Activated T-helper 9 cell treated with anti-CD3 and anti-CD28 coated beads, Interleukin-2, amount 50 U/mL, for 16 hours (primary cell): ENCODE data around the gene FGF12.

Experiments used
- DNase-seq: peaks from one replicate; pipeline ENCODE4 v3.0.0-alpha.2; 2020; ENCODE audit warnings: low read depth

FGF12 gene

DNA sequence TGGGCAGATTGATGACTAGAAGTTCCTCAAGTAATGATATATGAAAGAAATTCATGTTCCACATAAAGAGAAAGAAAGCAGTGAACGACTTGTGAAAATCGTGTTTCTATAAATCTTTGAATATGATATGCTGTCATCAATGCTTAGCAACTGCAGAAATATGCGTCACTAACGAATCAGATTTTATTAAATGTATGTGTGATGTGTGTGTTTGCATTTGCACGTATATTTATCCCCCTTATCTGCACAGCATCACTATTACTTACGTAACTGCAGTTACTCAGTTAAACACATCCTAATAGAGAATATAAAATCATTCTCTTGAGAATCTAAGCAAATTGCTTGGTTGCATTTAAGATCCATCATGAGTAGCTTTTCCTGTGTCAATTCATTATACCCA is 468.6 kb downstream of the FGF12 start:
- DNase-seq = no peak

DNA sequence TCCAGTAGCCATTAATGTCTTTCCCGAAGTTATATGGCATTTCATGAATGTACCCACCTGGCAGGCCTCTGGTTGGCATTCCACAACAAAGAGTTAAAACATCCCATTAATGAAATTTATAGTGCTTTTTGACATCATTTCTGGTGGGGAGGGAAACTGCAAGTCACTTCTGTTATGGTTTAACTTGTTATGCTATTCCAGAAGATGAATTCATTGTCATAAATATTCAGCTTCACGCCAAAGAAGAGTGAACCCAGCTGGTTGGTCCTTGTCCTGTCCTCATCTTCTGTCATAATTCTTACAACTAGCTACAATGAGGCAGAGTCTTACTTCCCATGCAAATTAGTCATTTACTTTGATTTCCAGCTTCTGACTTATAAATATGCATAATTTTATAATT is 471.5 kb downstream of the FGF12 start:
- no peak for DNase-seq

DNA sequence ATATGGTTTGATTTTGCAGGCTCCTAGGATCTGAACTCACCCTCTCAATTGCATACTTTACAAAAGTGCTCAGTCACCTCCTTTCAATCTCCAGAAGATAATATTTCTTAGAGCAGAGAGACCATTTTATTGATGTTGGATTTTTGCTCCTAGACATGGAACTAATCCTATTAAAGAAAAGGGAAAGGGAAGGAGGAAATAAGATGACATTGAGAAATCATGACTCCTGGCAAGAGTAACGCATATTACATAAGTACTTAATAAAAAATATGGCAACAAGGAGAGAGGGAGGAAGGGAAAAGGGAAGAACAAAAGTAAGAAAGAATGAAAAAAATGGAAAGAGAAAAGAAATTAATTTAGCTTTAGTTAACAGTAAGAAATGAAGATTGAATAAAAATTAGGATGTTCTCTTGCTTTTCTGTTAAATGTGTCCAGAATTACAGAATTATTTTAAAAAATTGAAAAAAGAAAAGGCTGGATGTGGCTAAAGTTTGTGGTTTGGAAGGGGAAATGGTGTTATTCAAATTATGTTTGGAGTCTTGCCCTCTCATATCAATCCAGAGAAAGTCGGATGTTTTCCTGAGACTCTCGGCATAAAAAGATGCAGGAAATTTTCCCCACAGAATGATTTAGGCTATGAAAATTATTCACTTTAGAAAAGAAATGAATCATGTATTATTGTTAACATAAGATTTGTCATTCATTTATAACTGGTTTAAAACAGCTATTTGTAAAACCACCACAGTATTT is 474.0 kb downstream of the FGF12 start:
- no peak for DNase-seq

DNA sequence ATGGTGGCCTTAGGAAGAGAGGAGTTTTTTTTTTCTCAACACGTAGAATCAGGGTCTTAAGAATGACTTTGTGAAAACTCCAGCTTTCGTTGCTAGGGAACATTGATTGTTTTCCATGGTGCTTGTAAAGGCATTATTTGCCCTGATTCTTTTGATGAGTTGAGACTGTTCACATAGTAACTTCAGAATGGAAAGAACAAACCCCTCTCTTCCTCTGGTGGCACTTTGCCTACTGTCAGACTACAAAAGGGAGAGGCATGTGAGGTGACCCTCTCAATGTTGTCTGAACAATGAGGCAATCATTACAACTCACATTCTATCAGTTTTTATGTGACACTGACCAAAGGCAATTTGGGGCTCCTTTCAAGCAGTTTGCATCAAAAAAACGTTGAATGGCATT is 477.8 kb downstream of the FGF12 start:
- no peak for DNase-seq

DNA sequence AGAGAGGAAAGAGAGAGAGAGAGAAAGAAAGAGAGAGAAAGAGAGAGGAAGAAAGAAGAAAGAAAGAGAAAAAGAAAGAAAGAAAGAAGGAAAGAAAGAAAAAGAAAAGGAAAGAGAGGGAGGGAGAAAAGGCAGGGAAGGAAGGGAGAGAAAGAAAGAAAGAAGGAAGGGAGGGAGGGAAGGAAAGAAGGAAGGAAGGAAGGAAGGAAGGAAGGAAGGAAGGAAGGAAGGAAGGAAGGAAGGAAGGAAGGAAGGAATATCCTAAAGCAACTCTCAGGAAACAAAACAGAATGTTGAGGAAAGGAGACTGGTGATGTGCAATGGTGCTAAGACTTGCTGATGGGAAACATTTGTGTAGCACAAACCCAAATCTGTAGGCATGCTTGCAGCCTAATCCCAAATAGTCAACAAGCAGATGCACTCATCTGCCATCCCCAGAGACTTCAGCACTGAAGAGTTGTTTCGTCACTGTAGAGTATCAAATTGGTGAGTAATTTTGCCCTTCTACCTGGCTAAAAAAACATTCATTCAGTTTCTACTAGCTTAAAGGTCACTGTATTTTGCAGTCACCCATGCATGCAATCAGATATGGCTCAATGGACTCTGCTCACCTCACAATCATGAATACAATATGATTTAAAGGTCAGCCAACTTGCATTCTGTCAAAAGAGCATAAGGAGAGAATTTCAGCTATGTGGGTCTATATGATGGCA is 480.3 kb downstream of the FGF12 start:
- no peak for DNase-seq

DNA sequence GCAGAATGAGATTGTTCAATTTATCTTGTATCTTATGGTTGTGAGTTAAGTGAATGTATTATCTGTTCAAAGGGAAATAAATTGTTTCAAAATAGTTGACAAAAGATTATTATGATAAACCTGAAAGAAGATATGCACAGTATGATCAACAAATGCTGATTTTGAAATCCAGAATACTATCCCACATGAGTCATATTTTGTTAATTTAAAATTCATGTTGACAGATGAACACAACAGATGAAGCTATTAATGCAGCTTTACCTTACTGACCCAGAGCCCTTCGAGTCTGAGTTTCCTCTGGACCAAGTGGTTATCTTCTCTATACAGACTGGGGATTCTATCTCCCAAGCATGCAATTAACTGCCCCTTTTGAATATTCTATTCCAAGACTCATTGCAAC is 482.8 kb downstream of the FGF12 start:
- DNase-seq = no peak

DNA sequence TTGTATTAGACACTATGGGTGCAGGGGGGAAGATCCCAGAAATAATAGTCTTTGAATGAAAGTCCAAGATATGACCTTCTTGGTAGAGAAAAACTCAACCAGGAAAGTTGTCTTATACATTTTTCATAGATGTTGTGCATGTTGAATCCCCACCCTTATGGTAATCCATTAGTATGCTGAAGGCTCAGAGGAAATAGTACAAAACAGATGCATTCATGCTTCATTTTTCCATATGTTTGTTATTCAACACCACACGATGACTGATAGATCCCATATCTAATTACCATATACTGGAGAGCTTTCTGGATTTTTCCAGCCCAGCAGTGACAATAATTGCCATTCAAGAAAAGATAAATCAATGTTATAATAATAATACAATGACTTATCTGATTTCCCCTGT is 487.4 kb downstream of the FGF12 start:
- DNase-seq = no peak

DNA sequence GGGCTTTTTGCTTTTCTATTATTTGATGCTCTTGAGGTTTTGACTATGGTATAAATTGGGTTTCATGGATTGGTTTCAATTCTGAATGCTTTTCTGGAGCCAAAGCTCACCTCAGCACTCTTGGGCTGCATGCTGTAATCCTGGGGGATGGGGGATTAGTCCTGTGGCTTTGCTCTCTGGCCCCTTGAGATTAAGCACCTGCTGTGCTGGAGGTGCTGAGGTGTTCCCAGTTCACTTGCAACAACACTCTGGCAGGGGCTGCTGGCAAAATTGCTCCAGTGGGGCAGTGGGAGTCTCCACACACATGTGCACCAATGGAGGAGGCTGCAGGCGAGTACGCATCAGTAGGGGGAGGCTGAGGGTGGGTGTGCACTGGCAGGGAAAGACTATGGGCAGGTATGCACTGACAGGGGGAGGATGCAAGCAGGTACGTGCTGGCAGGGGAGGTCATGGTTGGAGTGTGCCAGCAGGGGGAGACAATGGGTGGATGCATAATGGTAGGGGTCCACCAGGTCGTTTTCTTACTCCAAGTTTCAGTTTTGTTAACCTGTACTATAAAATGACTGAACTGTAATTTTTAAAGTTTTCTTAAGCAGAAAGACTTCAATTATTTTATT is 489.2 kb downstream of the FGF12 start:
- DNase-seq = no peak

DNA sequence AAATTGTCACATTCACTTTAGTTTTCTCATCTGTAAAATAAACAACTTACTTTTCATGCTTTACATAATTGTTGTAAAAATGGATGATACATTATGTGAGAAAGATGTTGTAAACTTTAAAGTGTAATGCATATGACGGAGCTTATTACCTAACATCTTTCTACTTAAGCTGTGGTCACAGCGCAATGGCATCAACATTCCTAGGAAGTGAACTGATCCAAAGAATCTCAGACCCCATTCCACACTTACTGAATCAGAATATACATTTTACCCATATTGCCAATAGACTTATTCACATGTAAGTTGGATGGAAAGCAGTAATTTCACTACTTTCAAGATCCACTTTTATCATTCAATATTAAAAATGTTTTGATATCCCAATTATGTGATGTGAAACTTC is 497.5 kb downstream of the FGF12 start:
- DNase-seq = no peak

DNA sequence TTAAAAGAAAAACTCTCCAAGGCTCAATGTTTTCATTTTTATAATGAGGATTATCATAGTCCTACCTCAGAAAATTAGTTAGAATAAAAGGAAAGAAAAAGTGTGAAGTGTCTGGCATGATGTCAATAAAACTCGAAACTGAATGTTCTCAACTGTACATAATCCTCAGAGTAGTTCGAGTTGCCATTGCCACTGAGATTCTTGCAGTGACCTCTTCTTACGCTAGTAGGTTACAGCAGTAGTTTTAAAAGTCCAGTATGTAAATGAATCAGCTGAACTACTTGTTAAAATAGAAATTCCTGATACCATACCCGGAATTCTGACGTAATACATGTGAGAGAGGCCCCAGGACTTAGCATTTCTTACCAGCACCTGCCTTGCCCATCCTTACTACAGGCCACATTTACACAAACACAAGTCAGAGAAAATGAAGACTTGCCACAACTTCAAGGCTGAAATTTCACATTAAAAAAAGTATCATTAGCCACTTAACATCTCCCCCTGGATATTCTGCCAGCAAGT is 502.6 kb downstream of the FGF12 start:
- DNase-seq = no peak

DNA sequence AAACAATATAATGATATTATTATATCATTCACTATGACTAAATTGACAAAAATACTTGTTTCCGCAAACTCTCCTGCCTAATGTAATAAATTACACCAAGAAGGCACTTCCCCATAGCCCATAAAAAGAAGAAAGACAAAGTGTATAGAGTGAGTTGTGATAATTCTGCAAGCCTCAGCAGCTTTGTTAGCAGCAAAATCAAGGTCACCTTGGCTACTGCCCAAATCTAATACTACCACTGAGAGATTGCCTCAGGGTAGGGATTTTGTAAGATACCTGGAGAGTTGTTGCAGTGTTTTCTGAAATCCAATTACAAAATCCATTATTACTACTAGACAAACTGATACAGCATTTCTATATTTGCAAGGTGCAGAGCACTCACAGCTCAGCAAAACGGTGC is 503.5 kb downstream of the FGF12 start:
- no peak for DNase-seq

DNA sequence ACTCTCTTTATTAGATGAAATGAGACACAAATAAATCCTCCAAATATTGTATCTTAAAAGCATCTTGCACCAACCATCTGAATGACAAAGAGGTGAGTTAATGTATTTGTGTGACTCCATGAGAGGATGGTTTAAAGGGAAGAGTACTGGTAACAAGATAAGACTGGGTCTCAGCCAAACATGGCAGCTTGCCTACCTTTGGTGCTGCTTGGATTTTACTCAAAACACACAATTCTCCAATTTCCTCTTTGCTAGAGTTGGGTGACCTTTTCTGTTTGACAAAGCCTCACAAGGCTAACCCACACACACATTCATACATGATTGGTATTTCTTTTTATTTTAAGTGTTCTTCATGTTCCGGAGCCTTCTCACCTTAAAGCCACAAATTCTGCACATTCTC is 506.4 kb downstream of the FGF12 start:
- DNase-seq = no peak

DNA sequence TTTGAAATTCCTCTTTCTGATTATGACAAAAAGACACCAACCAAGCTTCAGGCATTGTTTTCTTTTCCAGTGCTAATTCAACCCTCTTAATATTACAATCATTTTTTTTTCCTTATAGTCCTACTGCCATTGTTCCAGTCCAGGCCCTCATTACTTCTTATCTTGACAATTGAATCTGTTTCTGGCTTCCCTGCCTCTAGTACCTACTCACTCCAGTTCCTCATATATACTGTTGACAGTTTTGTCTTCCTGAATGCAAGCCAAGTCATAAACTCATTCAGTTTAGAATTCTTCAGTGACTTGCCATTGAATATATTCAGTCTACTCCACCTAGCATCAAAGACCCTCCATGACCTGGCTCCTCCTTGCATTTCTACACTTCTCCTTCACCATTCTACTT is 507.4 kb downstream of the FGF12 start:
- DNase-seq = no peak

DNA sequence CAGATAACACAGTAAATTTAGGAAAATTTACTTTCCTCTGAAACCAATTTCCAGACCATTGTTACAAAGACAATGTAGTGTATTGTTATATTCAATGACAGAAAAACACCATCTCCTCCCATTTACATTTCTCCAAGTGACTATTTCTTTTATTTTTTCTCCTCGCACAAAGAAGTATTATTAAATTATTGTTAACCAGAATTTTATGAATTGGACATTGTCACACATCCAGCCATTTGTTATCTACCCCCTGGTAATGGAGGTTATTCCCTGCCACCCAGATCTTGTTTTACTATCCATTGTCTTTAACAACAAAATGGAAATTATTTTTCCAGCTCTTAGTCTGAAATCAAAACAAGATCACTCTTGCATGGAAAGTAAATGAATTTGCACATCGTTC is 511.3 kb downstream of the FGF12 start:
- no peak for DNase-seq

DNA sequence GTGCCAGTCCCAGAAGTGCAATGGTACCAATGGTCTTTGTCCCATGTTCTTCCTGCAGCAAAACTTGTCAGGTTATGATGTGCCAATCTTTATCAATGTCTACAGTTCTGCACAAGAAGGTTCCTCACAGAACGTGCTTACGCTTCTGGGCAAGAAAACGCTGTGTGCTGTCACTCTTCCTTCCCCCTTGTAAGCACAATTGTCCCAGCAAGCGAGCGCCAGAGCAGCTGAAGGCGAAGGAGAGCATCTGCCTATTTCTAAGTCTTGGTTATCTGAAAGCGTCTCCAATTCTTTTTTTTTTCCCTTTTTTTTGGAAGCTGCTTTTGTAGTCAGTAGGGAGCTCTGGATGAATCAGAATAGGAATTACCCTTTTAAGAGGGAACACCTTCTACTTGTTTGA is 514.4 kb downstream of the FGF12 start:
- no peak for DNase-seq

DNA sequence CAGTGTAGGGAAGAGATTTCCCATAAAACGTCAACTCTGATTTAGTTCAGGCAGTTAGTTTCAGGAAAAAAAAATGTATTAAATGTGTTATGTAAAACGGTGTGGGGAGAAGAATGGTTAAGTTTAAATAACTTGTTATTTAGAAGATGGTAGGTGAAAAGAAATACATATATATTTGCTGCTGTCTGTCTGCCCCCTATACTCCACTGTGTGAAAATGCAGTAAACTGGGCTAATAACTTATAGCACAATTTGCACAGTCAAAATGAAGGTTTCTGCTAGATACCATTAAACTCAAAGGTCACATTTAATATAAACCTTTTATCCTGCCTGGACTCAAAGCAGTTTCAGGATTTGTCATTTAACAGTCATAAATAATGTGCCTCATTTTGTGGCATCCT is 515.0 kb downstream of the FGF12 start:
- DNase-seq = no peak

DNA sequence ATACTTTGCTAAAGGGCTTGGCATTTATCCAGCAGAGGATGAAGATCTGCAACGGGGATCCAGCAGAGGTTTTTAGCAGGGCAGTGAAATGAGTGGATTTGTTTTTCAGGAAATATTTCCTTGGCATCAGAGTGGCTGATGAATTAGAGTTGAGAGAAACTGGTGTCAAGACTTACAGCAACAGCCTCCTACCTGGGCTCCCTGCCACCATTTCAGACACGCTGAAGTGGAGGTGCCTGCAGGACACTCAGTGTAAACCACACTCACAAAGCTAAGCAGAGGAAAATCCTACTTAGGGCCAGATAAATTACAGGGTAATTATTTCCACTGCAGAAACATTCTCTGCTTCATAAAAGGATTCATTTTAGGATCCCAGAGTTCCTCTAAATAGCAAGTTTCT is 519.7 kb downstream of the FGF12 start:
- no peak for DNase-seq

DNA sequence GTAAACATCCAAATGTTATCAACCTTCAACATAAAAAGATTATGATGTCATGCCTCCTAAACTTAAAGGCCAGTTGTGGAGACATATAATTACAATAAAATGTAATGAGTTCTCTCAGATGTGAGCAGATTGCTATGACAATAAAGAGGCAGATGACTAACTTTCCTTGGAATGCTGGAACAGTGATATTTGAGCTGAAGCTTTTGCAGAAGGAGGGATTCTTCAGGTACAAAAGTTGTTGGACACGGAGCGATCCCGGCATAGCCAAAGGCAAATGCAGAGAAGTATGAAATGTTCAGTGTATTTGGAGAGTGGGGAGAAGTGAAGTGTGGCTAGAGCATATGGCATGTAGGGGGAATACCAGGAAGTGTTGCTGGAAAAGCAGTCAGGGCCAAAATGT is 520.1 kb downstream of the FGF12 start:
- no peak for DNase-seq

DNA sequence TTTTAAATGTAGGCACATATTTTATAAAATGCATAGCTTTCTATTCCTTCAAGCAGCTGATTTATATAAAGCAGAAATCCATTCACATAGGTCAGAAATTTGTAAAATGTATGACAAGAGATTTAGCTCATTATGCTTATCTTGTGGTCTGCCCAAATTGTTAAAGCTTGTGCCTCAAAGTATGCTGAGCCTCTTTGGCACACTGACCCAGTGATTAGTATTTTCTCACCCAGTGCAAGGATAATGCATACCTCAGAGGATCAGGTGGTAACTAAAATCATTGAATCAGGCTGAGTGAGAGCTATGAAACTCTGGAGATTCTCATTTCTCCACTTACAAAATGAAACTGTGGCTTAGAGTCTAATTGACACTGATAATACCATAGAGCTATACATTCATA is 533.3 kb downstream of the FGF12 start:
- DNase-seq = no peak

DNA sequence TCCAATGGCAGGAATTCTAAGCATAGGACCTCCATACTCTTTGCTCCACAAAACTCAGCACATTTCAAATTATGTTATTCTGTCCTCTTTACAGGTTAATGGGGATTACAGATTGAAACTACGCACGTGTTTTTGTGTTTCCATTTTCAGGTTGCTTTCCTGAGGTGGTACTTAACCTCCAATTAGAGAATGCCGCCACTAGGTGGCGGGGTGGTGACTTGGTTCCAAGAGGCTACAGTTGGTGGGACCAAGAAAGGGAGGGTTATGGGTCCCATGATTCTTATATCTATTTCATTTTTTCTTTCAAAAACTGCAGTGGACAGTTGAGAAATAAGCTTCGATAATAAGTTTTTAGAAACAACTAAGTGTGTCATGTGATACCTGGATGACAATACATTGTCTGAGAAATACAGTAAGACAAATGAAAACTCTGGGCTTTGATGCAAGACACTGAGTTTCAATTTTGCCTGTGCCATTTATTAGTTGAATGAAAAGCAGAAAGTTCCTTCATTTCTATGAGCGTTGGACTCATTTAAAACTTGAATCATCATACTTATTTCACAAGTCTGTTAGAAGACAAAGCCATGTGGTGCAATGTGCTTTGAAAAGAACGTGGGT is 539.0 kb downstream of the FGF12 start:
- DNase-seq = no peak

DNA sequence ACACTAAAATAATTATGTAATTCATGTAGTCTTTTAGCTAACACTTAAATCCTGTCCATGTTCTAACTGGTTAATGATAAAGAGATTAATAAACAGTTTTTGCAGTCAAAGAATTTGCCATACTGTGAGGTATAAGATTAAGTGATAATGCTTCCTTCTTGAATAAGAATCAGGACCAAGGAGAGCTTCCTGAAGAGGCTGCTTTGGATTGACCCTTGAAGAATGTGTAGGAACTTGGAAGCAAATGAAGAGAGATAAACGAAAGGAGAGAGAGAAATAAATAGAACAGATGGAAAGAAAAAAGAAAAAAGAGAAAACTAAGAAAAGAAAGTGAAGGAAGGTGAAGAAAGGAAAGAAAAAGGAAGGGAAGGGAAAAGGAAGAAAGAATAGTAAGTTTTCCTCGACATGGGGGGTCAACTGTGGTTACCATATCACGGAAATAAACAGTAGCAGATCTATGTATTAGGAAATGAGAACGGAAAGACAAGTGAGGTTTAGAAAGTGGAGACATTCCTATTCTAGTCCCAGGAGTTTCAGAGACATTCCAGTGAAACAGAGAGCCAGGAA is 539.8 kb downstream of the FGF12 start:
- no peak for DNase-seq

DNA sequence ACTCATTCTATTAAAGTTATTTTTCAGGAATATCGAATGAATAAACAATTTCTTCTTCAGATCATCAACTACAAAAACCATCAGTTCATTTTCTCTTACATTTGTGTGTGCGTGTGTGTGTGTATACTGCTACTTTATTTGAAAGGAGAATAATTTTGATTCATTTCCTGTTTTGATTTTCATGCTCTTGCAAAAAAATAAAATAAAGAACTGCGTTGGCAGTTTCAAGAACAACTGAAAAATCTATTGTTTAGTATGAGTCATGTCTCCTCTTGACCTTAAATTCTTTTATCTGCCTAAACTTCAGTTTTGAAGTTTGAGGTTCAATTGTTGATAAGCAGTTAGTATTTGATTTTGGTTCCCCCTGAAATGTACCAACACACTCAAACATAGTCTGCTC is 540.8 kb downstream of the FGF12 start:
- no peak for DNase-seq

DNA sequence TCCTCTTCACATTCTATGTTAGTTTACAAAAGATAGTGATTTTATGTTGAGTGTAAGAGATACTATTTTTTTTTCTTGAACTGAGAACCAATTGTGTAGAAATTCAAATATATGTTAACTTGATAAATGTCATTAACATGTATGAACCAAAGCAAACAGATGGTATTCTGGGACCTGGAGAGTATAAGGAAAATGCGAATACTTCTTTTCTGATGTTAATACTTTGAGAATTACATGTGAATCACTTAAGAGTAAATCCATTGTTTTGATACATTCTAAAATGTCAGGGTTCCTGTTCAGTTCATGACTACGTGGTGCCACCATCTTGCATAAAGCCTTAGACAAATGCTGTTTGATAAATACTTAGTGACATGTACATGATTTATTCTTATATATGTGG is 541.3 kb downstream of the FGF12 start:
- DNase-seq = no peak
